ENCODE results near the gene MDP1.
"Not testable (repeated sequence)": the region's sequence is repeated elsewhere in the genome, so short reads cannot be mapped to it uniquely, and the experiment has no call there.

MDP1 gene

GRCh38 chr14:24250354-24250753 lies 34.5 kb upstream of the MDP1 start:
- no peak for DNase-seq (ENCODE audit: low read depth in 2 of 2)

GRCh38 chr14:24249230-24250021 lies 33.6 kb upstream of the MDP1 start:
- DNase-seq (ENCODE audit: low read depth in 2 of 2), result no peak

DNA sequence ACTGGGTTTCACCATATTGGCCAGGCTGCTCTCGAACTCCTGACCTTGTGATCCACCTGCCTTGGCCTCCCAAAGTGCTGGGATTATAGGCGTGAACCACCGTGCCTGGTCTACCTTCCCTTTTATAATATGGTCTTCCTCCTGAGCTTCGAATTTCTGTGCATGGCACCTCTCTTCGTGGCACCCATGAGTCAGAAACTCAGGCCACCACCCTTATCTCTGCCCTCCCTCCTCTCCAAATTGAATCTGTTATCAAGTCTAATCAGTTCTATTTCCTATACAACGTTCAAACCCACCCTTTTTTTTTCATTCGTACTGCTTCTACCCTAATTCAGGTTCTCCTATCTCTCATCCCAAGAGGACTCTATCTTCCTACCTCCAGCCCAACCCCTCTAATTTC lies 31.6 kb upstream of the MDP1 start:
- no peak for DNase-seq (ENCODE audit: low read depth in 2 of 2)

DNA sequence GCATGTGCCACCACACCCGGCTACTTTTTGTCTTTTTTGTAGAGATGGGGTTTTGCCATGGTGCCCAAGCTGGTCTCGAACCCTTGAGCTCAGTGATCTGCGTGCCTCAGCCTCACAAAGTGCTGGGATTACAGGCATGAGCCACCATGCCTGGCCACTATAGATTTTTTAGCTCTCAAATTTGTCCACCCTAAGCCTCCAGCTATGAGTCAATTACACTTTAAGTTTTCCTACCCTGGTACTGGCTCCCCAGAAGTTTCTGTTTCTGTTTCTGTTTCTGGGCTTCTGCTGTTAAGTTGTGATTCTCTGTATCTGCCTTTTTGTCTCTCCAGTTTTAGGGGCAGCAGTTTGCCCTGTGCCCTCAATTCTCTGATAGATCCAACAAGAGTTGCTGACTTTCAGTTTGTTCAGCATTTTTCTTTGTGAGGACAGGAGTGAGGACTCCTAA lies 30.9 kb upstream of the MDP1 start:
- no peak for DNase-seq (ENCODE audit: low read depth in 2 of 2)

DNA sequence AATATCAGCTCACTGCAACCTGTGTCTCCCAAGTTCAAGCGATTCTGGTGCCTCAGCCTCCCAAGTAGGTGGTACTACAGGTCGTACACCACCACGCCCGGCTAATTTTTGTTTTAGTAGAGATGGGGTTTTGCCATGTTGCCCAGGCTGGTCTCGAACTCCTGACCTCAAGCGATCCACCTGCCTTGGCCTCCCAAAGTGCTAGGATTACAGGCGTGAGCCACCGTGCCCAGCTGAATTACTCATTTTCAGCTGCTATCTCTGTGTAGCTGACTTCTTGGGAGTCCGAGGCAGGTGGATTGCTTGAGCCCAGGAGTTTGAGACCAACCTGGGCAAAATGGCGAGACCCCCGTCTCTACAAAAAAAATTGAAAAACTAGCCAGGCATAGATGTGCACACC lies 29.5 kb upstream of the MDP1 start:
- DNase-seq (ENCODE audit: low read depth in 2 of 2), result not testable (repeated sequence)

GRCh38 chr14:24243336-24243836 lies 27.5 kb upstream of the MDP1 start:
- no peak for DNase-seq (ENCODE audit: low read depth in 2 of 2)

- peak; percentile 90 to 93 for DNase-seq (ENCODE audit: low read depth in 2 of 2)
Observed at GRCh38 chr14:24241829-24242443, 26.1 kb upstream of the MDP1 start.

DNA sequence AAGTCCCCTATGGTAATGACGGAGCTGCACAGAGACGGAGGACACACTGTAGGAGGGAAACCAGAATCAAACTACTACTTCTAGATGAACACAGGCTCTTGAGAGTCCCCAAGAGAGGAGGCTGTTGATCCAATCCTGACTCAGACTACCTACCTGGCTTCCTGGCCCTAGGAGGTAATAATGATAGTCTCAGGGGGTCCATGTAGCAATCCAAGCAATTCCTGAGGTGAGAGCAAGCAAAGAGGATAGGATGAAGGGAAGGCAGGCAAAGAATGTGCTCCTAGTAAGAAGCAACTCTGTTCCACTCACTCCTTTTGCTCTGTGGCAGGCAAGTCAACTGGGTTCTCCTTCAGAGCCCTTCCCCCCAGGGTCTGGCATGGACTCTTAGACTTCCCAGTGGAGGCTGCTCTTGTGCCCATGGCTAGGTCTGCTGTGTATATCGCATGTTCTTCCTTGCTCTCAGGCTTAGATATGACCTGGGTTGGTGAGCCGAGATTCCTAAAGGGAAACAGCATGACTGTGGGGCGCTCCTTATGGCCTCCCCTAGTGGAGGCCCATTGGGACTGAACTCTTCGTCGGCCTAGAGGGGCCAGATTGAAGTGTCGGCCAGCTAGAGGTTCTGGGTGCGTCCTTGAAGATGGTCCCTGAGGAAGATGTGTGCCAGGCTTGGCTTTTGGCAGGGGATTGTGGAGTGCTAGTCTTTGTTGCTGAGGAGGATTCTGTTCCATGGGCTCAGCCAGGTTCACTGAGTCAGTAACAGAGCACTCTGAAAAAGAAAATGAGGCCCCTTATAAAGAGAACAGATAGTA lies 24.4 kb upstream of the MDP1 start:
- no peak for DNase-seq (ENCODE audit: low read depth in 2 of 2)

GRCh38 chr14:24238527-24239037 lies 22.7 kb upstream of the MDP1 start:
- DNase-seq (ENCODE audit: low read depth in 2 of 2), result no peak

DNA sequence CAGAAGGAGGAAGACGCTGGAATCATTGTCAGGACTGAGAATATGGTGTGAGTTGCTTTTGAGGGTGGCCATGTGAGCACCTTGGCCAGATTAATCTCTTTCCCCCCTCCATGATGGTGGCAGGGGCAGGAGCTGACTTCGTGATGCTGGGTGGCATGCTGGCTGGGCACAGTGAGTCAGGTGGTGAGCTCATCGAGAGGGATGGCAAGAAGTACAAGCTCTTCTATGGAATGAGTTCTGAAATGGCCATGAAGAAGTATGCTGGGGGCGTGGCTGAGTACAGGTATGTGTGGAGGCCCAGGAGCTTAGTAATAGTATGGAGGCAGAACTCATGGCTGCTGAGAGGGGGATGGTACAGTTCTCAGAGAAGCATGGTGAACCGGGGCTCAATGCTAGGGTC lies 22.3 kb upstream of the MDP1 start:
- no peak for DNase-seq (ENCODE audit: low read depth in 2 of 2)

DNA sequence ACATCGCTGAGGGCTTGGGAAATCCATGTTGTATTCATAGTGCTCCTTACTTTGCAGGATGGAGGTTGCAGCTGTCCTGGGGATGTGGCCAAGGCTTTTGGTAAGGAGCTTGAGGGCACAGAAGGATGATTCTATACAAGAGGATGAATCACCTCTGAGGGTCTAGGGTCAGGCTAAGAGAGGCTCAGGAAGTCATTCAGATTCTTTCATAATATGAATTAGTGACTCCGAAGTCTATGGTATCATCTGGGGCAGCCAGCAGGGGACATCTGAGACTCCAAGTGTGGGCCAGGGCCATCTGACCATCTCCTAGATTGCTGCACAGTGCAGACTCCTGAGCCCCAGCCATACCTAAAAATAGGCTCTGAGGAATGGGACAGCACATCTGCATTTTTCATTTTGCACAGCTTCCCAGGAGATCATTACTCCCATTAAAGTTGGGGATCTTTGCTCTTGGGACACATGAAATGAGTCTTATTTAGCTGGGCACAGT lies 21.6 kb upstream of the MDP1 start:
- DNase-seq (ENCODE audit: low read depth in 2 of 2), result no peak

GRCh38 chr14:24236689-24237462 lies 21.0 kb upstream of the MDP1 start:
- DNase-seq (ENCODE audit: low read depth in 2 of 2), result no peak

- no peak for DNase-seq (ENCODE audit: low read depth in 2 of 2)
Observed at GRCh38 chr14:24235804-24236688, 20.2 kb upstream of the MDP1 start.

GRCh38 chr14:24234095-24235005 lies 18.5 kb upstream of the MDP1 start:
- no peak for DNase-seq (ENCODE audit: low read depth in 2 of 2)

DNA sequence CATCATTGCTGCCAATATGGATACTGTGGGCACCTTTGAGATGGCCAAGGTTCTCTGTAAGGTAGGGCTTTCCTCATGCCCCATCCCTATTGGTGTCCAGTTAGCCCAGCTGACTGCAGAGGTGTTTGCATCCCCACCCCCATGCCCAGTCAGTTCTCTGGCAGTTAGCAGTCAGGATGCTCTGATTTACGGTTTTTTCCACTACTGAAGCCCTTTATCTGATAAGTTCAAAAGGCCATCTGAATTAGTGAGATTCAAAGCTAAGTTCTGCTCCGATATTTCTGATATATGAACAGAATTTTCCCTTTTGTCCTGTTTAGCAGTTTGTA lies 17.6 kb upstream of the MDP1 start:
- DNase-seq (ENCODE audit: low read depth in 2 of 2), result no peak

DNA sequence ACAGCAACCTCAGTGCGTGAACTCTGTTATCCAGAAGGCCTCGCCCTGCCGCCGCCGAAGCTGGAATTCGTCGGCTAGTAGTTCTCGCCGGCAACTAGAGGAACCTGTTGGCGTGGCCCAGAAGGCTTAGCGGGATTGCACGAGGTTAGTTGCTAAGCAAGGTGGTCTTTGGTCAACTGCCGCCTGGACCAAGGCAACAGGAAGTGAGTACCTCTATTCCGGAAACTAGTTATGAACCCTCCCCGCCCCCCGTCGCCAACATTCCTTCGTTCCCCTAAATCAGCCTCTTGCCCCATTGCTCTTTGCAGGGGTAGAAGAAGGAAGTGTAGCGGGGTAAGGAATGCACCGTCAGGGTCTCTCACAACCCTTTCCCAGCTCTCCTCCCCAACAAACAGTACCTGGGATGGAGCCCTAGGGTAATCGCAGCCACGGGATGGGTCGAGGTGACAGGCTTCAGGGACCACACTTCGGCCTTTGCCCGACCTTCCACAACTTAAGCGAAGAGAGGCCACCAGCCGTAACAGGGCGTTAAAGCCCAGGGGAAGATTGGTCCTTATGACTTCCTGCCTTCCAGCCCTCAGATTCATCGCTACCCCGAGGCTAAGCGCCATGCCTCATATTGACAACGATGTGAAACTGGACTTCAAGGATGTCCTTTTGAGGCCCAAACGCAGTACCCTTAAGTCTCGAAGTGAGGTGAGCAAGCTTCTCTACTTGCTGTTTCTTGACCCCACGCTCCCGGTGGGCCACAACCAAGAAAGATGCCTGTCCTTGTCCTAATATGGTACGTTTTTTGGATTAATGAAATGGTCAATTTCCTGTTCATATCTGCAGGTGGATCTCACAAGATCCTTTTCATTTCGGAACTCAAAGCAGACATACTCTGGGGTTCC lies 17.0 kb upstream of the MDP1 start, which contains the start of gene GMPR2:
GMPR2 (plus strand) TSS at position 285 of the 893 bp plus-strand sequence; CDS start at position 610, 325 bp downstream.
- DNase-seq (ENCODE audit: low read depth in 2 of 2), result peak in 1 of 2 donors; percentile 44

DNA sequence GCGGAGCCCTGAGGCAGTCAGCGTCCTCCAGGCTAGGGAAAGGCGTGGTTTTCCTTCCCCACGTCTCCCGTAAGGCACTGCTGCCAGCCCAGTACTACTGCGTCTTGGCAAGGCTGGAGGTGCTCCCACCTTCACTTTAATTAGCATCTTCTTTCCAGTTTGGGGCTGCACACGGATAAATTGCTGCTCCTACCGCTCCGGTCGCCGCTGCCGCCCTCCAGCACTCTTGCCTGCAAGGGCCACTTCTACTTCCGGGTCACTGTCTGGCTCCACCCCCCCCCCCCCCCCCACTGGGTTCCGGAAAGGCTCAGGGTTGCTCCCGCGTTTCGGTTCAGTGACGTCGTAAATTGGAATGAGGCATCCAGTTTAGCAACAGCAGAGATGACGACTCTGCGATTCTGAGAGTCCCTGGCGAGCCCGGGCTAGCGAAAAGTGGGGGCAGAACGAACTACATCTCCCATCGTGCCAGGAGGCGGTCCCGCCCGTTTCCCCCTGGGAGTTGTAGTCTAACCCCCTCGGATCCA lies 16.3 kb upstream of the MDP1 start, which contains the start of gene NEDD8:
NEDD8 (minus strand) TSS at position 247 of the 524 bp plus-strand sequence; CDS start at position 147, 100 bp downstream.
- DNase-seq (ENCODE audit: low read depth in 2 of 2), result peak; percentile 82 to 88

Data from stimulated activated CD8-positive, alpha-beta memory T cell treated with anti-CD3 and anti-CD28 coated beads, Interleukin-15, amount 100 ng/mL, for 48 hours (primary cell).